Measurements from ENCODE around the gene FLT3LG. TPM values are rescaled to one million over a fixed set of nuclear protein-coding genes. Genes with fewer than 3 reads are reported as not detected.

FLT3LG gene
- total RNA-seq, 2 experiments from 2014 or later, result 8.2 to 8.4 TPM

DNA sequence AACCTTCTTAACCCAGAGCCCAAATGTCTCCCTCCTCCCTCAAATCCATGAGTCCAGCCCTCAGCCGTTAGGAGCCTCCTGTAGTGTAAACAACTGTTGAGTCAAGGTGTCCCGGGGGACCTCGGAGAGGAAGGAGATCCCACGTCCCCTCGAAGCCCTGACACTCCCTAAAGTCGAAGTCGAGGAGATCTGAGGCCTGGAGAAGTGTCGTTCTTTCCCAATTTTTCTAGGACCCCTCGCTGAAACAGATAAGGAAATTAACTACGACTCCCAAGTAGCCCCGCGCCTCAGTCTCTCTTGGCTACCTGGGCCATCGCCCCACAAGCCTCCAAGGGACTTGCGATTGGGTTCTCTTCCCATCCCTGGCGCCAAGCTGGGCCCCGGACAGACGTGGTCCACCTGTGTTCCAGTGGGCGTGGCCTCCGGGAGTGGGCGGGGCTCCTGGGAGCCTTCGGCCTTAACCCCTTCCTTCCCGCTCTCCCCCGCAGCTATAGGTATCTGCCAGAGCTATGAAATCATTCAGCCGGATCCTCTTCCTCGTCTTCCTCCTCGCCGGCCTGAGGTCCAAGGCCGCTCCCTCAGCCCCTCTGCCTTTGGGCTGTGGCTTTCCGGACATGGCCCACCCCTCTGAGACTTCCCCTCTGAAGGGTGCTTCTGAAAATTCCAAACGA lies 48.0 kb upstream of the FLT3LG start:
- ChIA-PET CTCF (ENCODE audit: unreplicated experiment) (no interaction called here), POLR2A (no interaction called here)
- Histone ChIP-seq H3K27ac (ENCODE audit: low read depth, low read length, poor library complexity, severe bottlenecking) (no peak overlapping the region), H3K4me3 (ENCODE audit: low read depth, low read length, poor library complexity, severe bottlenecking) (peak overlapping the region; percentile 59), H3K4me2 (ENCODE audit: low read length) (peak overlapping the region; percentile 68), H3K79me2 (ENCODE audit: insufficient read depth, low read depth, low read length) (no peaks in the 10 kb centered on the region), H2AFZ (ENCODE audit: low read length) (peak overlapping the region; percentile 33; the same call in 1 of the 2 replicates), H3K9me3 (ENCODE audit: low read length) (no peaks in the 10 kb centered on the region), H4K20me1 (ENCODE audit: insufficient read depth, low read length) (no peaks in the 10 kb centered on the region), H3K36me3 (ENCODE audit: insufficient read depth, low read length) (no peaks in the 10 kb centered on the region), H3K9me2 (ENCODE audit: insufficient read depth, low read length) (no peaks in the 10 kb centered on the region), H3K4me1 (ENCODE audit: insufficient read depth, low read length, poor library complexity, severe bottlenecking) (peaks cover 69% of the 10 kb centered on the region)
- DNase-seq (ENCODE audit: low spot score), result peak; percentile 80
- no TSS peak for BruUV-seq (replicated peaks)
- intact Hi-C loops (cut with micrococcal nuclease; ENCODE audit: unreplicated experiment), result no loop called here
- TF ChIP-seq EZH2phosphoT487 (IDR thresholded peaks at IDR 0.05; ENCODE audit: borderline replicate concordance, low read depth, low read length), result no peak
- TF ChIP-seq, protein P1, sequence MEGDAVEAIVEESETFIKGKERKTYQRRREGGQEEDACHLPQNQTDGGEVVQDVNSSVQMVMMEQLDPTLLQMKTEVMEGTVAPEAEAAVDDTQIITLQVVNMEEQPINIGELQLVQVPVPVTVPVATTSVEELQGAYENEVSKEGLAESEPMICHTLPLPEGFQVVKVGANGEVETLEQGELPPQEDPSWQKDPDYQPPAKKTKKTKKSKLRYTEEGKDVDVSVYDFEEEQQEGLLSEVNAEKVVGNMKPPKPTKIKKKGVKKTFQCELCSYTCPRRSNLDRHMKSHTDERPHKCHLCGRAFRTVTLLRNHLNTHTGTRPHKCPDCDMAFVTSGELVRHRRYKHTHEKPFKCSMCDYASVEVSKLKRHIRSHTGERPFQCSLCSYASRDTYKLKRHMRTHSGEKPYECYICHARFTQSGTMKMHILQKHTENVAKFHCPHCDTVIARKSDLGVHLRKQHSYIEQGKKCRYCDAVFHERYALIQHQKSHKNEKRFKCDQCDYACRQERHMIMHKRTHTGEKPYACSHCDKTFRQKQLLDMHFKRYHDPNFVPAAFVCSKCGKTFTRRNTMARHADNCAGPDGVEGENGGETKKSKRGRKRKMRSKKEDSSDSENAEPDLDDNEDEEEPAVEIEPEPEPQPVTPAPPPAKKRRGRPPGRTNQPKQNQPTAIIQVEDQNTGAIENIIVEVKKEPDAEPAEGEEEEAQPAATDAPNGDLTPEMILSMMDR (conservative IDR thresholded peaks at IDR 0.05; ENCODE audit: low read length), result no peak

DNA sequence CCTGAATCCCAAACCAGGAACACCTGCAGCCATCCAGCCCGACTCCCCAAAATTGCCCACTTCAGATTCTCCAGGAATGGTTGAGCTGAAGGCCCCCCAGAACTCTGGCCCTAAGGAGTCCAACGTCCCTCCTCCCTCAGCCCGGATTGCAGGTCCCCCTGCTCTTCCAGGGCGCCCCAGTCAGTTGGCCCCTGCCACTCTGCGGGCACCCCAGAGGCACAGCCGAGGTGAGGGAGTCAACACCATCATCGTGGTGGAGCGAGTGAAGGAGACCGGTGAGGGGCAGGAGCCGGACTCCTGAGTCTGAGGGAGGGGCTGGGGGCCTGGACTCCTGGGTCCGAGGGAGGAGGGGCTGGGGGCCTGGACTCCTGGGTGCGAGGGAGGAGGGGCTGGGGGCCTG lies 46.7 kb upstream of the FLT3LG start:
- Histone ChIP-seq H3K9me2 (ENCODE audit: insufficient read depth, low read length) (no peaks in the 10 kb centered on the region), H3K79me2 (ENCODE audit: insufficient read depth, low read depth, low read length) (no peaks in the 10 kb centered on the region), H3K36me3 (ENCODE audit: insufficient read depth, low read length) (no peaks in the 10 kb centered on the region), H3K4me3 (ENCODE audit: low read depth, low read length, poor library complexity, severe bottlenecking) (no peak overlapping the region), H3K4me1 (ENCODE audit: insufficient read depth, low read length, poor library complexity, severe bottlenecking) (peaks cover 64% of the 10 kb centered on the region), H3K4me2 (ENCODE audit: low read length) (0 out of 2 replicates have a peak overlapping the region, but pooled peaks have one; percentile 55), H2AFZ (ENCODE audit: low read length) (no peak overlapping the region), H3K27ac (ENCODE audit: low read depth, low read length, poor library complexity, severe bottlenecking) (no peak overlapping the region), H3K9me3 (ENCODE audit: low read length) (no peaks in the 10 kb centered on the region), H4K20me1 (ENCODE audit: insufficient read depth, low read length) (no peaks in the 10 kb centered on the region)
- ChIA-PET CTCF (ENCODE audit: unreplicated experiment) (no interaction called here), POLR2A (no interaction called here)
- BruUV-seq (replicated peaks), result no TSS peak
- TF ChIP-seq, protein P1 (conservative IDR thresholded peaks at IDR 0.05; ENCODE audit: low read length), result no peak
- no peak for TF ChIP-seq EZH2phosphoT487 (IDR thresholded peaks at IDR 0.05; ENCODE audit: borderline replicate concordance, low read depth, low read length)
- intact Hi-C loops (cut with micrococcal nuclease; ENCODE audit: unreplicated experiment), result no loop called here
- no peak for DNase-seq (ENCODE audit: low spot score)

DNA sequence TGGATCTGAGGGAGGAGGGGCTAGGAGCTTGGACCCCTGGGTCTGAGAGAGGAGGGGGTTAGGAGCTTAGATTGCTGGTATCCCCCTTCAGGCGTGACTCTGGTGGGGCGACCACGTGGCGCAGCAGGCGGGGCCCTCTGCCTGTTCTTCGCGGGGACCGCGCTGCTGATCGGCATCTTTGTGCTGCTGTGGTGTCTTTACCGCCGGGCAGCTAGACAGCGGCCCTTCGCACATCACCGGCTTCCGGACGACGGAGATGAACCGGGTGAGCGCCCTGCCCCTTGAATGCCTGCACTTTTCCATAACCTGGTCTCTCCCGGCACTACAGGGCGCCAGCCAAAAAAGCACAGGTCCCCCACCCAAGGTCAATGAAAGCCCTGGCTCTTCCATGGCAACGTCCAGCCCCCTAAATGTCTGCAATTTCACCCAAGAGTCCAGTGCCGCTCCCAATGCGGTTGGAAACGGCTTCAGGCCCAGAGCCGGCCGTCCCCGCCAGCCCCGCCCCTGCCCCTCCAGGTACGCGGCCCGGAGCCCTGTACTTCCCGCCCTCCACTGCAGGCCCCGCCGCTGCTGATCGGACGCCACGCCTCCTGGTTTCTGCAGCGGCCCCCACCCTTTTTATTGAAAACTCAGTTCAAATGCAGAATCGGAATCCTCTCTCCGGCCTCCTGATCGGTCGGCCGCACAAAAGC lies 46.0 kb upstream of the FLT3LG start:
- TF ChIP-seq, protein P1 (conservative IDR thresholded peaks at IDR 0.05; ENCODE audit: low read length), result no peak
- no peak for TF ChIP-seq EZH2phosphoT487 (IDR thresholded peaks at IDR 0.05; ENCODE audit: borderline replicate concordance, low read depth, low read length)
- Histone ChIP-seq H2AFZ (ENCODE audit: low read length) (peak overlapping the region; percentile 71; the same call in 1 of the 2 replicates), H3K36me3 (ENCODE audit: insufficient read depth, low read length) (no peaks in the 10 kb centered on the region), H4K20me1 (ENCODE audit: insufficient read depth, low read length) (no peaks in the 10 kb centered on the region), H3K27ac (ENCODE audit: low read depth, low read length, poor library complexity, severe bottlenecking) (no peak overlapping the region), H3K4me1 (ENCODE audit: insufficient read depth, low read length, poor library complexity, severe bottlenecking) (peaks cover 64% of the 10 kb centered on the region), H3K4me3 (ENCODE audit: low read depth, low read length, poor library complexity, severe bottlenecking) (no peak overlapping the region), H3K79me2 (ENCODE audit: insufficient read depth, low read depth, low read length) (no peaks in the 10 kb centered on the region), H3K9me3 (ENCODE audit: low read length) (no peaks in the 10 kb centered on the region), H3K9me2 (ENCODE audit: insufficient read depth, low read length) (no peaks in the 10 kb centered on the region), H3K4me2 (ENCODE audit: low read length) (peak overlapping the region; percentile 55)
- intact Hi-C loops (cut with micrococcal nuclease; ENCODE audit: unreplicated experiment), result no loop called here
- no peak for DNase-seq (ENCODE audit: low spot score)
- ChIA-PET CTCF (ENCODE audit: unreplicated experiment) (no interaction called here), POLR2A (no interaction called here)
- BruUV-seq (replicated peaks), result no TSS peak

Measured in OCI-LY7 (cell line).